GM12873 (cell line): Measurements from ENCODE around the gene RGS6.

Source experiments
- TF ChIP-seq, protein P1 (sequence below): IDR thresholded peaks from 2 replicates; pipeline ENCODE4 v1.5.1; 2012; ENCODE audit warnings: low read depth, mild to moderate bottlenecking, moderate library complexity, low read length, control low read depth; ENCODE audit not compliant: insufficient read depth; ENCODE audit errors: missing control alignments

The RGS6 gene

DNA sequence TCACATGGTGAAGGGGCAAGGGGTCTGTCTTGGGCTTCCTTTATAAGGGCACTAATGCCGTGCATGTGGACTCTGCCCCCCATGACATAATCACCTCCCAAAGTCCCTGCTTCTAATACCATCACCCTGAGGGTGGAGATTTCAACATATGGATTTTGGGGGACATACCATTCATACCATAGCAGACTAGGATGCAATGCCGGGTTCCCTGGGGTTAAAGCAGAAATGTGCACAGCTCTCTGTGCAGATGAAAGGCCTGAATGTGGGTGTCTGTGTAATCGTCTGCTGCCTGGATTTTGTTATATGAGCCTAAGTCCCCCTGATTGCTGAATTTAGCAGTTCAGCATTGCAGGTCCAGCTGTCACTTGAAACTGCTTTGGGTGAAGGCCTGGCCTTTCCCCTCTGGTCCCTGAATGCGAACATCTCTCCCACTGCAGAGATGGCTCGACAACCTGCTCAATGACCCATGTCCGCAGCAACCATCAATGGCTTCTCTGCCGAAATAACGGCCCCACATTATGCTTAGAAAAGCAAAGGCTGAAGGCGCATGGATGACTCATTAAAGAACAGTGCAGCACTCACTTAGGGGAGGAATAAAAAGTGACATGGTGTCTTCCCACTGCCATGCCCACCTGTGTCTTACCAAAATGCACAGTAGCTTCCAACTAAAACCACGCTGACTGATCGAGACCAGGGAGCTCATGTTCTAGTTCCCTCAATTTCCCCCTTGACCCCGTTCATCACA is 675.3 kb downstream of the RGS6 start:
- TF ChIP-seq, protein P1, sequence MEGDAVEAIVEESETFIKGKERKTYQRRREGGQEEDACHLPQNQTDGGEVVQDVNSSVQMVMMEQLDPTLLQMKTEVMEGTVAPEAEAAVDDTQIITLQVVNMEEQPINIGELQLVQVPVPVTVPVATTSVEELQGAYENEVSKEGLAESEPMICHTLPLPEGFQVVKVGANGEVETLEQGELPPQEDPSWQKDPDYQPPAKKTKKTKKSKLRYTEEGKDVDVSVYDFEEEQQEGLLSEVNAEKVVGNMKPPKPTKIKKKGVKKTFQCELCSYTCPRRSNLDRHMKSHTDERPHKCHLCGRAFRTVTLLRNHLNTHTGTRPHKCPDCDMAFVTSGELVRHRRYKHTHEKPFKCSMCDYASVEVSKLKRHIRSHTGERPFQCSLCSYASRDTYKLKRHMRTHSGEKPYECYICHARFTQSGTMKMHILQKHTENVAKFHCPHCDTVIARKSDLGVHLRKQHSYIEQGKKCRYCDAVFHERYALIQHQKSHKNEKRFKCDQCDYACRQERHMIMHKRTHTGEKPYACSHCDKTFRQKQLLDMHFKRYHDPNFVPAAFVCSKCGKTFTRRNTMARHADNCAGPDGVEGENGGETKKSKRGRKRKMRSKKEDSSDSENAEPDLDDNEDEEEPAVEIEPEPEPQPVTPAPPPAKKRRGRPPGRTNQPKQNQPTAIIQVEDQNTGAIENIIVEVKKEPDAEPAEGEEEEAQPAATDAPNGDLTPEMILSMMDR: no peak

DNA sequence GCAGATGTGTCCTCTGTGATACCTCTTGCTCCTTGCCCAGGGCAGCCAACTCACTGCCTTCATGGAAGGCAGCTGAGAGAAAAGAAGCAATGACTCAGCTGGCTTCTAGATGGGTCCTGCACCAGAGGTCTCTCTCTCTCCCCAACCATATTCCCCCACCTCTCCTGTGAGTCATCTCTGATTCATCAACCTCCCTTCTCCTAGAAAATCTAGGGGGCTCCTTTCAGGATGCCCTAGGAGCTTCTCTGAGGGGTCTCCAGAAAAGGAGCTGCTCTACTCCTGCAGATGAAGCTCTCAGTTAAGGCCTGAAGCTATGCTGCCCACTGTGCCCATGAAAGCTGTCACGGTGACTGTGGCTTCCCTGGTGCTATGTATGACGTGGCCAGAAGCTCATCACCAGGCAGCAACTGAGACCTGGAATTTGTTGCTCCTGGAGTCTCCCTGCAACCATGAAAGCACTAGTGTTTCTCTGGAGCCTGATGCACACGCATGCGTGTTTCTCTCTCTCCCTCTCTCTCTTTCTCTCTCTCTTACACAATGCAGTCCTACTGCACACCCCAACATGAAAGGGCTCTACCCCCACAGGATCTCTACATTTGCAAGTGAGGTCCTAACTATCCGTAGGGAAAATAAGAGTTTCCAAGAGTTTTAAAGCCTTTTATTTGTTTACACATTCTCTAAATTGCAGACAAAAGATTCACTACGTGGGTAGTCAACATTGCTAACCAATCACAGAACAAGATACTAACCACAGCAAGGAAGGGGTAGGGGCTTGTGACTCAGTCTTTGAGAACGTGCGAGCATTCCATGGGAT is 676.4 kb downstream of the RGS6 start:
- TF ChIP-seq, protein P1: no peak

DNA sequence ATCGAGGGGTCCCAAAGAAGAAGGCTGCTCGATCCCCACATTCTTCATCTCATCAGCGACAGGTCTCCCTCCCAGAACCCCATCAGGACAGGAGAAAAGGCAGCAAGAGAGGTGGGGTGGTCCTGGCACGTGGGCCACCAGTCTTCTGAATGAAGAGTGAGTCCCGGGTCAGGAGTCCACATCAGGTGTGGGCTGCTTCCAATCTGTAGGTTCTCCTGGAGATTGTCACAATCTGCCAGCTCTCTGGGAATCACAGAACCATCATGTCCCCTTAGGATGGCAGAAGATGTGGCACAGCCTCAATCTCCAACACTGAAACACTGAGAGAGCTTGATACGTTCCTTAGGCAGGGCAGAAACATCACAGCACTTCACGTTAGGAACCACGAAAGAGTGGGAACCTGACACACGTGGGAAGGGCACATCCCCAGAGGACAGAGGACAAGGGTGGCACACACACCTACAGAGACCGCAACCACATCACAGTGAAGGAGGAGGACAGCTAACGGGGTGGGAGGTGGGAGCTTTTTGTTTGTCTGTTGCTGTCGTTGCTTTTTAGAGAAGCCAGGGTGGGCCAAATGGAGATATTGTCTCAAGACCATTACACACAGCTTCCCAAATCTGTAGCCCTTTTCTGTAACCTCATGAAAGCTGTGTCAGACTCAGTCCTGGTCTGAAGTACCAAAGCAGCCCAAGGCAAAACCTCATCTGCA is 677.1 kb downstream of the RGS6 start:
- TF ChIP-seq, protein P1: no peak

DNA sequence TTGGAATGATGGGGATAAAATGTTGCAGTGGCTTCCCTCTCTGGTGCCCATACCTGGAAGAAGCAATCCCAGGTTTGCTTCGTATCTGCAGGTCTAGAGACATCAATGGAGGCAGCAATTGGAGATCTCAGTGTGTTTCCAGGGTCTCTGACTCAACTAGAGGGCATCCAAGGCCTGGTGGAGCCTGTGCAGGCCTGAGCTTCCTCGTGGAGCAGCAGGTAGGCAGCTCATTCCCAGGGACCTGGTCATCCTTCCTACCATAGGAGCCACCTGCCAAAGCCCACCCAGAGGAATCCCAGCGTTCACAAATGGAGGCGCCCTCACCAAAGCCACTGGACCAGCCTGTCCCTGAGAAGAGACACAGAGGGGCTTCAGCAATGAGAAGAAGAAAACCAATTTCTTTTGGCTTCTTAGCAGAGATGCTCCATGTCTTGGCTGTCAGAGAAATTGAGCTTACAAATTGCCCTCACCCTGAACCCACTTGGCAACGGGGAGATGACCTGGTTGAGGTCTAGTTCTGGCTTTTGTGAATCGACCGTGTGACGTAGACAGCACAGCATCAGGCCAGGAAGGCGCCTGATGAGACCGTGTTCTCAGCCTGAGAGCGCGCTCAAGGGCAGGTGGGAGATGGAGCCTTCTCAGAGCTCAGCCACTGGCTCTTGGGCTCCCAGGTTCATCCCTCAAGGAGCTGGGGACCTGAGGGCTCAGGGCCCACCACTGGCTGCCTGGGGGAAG is 678.0 kb downstream of the RGS6 start:
- TF ChIP-seq, protein P1: no peak

DNA sequence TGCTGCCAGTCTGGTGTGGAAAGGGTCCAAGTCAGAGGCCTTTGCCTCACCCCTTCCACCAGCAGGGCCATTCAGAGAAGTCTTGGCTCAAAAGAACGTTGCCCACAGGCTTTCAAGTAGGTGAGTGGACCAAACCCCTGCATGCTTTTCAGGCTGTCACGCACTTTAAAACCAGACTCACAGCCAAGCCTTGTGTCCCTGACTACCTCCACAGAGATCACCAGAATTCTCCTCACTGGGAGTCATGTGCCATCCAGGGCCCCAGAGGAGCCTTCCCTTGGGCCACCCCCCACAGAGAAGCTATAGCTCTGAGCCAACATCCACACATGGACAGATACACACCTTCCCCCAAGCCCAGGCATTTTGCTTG is 678.6 kb downstream of the RGS6 start:
- TF ChIP-seq, protein P1: no peak

DNA sequence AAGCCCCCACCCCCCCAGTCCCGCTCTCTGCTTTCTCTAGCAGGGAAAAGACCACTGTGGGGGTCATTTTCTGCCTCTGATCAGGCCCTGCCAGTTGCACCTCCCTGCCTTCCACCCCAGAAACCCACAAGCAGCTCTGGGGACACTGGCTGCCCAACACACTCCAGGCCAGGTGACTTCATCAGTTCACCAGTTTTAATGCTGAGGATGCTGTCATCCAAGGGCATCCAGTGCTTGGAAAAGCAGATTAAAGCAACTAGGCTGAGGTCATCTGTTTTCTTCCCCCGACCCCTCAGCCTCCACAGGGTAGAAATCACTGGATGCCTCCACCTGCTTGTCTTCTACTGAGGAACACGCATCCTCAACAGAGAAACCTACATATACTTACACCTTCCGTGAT is 679.3 kb downstream of the RGS6 start:
- TF ChIP-seq, protein P1: no peak
